GM12801 (cell line): ENCODE results near the gene RAB3C.

Experiments used
- CTCF ChIP-seq: IDR thresholded peaks from one replicate; pipeline ENCODE4 v1.5.1; 2011; ENCODE audit warnings: control low read depth; ENCODE audit not compliant: insufficient read length; ENCODE audit errors: extremely low read depth

The RAB3C gene

GRCh38 chr5:58773744-58774441 is 191.0 kb downstream of the RAB3C start:
- TF ChIP-seq CTCF: no peak

GRCh38 chr5:58774937-58775336 is 192.1 kb downstream of the RAB3C start:
- no peak for TF ChIP-seq CTCF

GRCh38 chr5:58775701-58776262 is 192.9 kb downstream of the RAB3C start:
- TF ChIP-seq CTCF: no peak

- no peak for TF ChIP-seq CTCF
Observed at GRCh38 chr5:58776559-58776958, 193.7 kb downstream of the RAB3C start.

GRCh38 chr5:58778888-58779287 is 196.0 kb downstream of the RAB3C start:
- no peak for TF ChIP-seq CTCF

- no peak for TF ChIP-seq CTCF
Observed at GRCh38 chr5:58786035-58786434, 203.2 kb downstream of the RAB3C start.

GRCh38 chr5:58786711-58787303 is 203.9 kb downstream of the RAB3C start:
- TF ChIP-seq CTCF: no peak
